HCEC 1CT (cell line): ENCODE results near the gene ARRDC3.
"Not testable (repeated sequence)": the region's sequence is repeated elsewhere in the genome, so short reads cannot be mapped to it uniquely, and the experiment has no call there.

ENCODE experiments used
- DNase-seq: peaks from one replicate; pipeline ENCODE4 v3.0.0-alpha.2; 2017

Gene ARRDC3

GRCh38 chr5:91383027-91383955, at the start of gene ARRDC3:
Gene ARRDC3, minus strand, starts transcription at chr5:91383317. Its CDS starts 225 bp downstream, at chr5:91383092.
- peak; percentile 96 for DNase-seq

GRCh38 chr5:91430949-91431348, 47.8 kb upstream of the ARRDC3 start:
- no peak for DNase-seq

GRCh38 chr5:91424638-91425436, 41.7 kb upstream of the ARRDC3 start:
- DNase-seq = no peak

- no peak for DNase-seq
Observed at GRCh38 chr5:91423871-91424270, 40.8 kb upstream of the ARRDC3 start.

DNA sequence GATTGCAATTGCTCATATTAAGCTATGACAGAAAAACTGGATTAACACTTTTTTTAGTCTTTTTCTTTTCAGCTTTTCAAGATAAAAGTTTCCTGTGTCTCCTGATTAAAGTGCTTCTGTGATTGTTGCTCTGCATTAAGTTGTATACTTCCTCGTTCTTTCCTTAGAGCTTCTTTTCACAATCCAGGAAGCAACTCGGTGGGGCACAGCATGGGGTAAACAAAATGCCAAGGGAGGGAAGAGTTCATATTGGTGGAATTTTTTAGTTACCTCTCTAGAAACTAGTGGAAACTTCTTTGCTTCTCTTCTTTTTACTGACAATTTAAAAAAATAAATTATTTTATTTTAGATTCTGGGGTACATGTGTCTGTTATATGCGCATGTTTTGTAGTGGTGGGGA, 37.8 kb upstream of the ARRDC3 start:
- DNase-seq = no peak

GRCh38 chr5:91419571-91420537, 36.7 kb upstream of the ARRDC3 start:
- peak; percentile 51 for DNase-seq

DNA sequence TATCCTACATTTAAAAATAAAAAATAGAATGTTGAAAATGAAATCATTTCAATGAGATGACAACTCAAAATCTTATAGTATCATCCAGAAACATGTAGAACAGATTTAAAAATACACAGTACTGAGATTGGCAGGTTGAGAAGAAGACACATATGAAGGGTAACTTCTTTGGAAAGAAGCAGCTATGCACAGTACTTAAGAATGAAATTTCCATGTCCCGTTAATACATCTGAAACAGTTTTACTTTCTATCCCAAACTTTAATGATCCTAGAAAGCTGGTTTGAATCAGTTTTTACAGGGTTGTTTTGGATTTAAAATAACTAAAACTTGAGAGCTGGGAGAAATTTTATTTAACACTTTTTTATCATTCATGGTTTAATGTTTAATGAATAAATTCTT, 36.0 kb upstream of the ARRDC3 start:
- DNase-seq = no peak

GRCh38 chr5:91418158-91418557, 35.0 kb upstream of the ARRDC3 start:
- DNase-seq = no peak

DNA sequence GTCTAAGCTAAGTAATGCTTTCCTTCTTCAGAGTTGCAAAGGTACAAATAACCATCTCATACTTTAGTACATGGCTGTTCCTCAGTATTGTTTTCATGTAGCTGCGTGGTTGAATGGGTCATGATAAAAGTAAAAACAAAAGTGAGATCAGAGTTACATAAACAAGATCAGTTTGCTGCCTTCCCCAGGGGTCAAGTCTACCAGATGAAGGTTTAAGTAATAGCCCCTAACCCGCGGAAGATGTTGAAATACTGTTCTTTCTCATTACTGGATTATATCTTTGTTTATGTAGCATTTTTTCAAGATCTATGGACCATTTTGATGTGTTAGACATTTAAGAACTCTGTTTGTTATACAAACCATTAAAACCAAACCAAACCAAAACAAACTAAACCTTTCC, 34.1 kb upstream of the ARRDC3 start:
- DNase-seq = peak; percentile 49

- peak; percentile 29 for DNase-seq
Observed at GRCh38 chr5:91416491-91416890, 33.4 kb upstream of the ARRDC3 start.

DNA sequence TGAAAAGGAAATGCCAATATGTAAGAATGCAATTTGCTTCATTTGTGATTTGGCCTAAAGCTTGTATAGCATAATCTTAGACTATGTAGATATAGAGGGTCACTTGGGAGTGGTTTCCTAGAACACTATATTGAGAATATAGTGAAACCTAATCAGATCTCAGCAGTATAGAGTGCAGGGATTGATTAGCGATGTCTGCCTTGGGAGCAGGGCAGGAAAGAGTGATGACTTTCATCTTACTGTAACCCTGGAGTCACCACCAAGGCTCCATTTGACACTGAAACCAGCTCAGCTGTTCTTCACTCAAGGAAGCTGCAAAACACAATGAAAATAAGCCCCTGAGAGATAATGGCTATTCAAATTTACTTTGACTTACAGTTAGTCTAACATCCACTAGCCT, 26.2 kb upstream of the ARRDC3 start:
- DNase-seq = no peak

DNA sequence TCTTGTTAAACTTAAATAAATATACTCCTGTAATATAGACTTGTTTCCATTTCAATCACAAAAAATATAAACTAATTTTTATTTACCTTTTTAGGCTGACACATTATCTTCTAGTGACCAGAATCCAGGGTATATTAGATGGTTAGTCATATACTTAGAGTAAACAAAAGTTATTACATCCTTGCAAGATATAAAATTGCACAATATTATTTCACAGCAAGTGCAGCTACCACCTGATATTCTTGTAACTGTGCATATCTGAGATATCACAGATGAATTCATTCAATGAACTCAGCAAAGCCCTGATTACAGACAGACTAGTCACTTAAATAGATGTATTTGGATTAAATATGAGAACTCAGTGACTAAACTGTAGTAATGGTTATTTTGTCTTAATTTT, 25.6 kb upstream of the ARRDC3 start:
- DNase-seq = peak; percentile 59

DNA sequence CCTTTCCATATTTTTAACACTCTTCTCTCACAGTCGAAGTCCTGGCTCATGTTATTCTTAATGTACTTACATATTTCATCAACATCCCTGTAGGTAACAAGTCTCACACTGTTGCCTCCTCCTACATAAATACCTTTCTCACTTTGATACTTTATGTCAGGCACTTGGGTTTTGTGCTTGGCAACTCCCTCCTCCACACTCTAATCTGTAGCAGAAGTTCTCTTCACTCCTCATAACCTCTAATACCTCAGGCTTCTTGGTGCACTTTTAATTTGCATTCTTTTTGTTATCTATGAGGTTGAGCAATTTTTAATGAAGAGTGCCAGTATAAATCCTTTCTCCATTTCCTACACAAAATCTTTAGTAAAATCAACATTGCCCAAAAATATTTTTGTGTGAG, 24.1 kb upstream of the ARRDC3 start:
- DNase-seq = no peak

DNA sequence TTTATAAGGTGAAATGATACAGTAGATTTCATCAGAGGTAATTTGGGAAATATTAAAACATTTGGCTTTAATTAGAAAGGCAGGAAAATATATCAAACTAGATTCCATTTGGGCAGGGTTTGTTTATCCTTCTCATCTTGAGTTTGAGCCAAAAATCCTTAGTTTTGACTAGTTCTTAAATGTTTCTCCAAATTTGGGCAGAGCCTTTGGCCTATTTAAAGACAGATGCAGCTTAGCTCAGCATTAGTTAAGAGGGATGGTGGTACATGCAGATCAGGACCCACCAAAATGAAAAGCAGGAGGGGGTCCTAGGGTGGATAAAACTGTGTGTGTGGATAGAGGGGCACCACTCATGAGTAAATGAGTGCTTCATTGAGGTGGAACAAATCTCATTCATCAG, 20.3 kb upstream of the ARRDC3 start:
- peak; percentile 74 for DNase-seq

GRCh38 chr5:91401175-91401574, 18.1 kb upstream of the ARRDC3 start:
- DNase-seq = no peak

DNA sequence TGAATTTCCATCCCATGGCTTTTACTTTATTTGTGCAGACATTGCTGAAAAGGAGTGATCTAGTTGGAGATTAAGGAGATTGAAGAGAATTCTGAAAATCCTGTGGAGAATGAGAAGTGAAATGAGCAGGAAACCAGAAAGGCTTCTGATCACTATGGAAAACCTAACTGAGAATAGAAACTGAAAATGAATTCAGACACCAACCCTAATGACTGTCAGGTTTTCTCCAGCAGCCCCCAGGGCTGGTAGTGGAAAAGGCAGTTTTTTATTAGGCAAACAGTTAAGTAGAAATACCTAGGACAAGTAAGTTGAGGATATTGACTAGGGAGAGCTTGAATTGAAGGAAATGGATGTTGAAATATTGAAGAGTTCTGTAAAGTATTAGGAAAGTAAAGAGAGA, 14.7 kb upstream of the ARRDC3 start:
- no peak for DNase-seq

DNA sequence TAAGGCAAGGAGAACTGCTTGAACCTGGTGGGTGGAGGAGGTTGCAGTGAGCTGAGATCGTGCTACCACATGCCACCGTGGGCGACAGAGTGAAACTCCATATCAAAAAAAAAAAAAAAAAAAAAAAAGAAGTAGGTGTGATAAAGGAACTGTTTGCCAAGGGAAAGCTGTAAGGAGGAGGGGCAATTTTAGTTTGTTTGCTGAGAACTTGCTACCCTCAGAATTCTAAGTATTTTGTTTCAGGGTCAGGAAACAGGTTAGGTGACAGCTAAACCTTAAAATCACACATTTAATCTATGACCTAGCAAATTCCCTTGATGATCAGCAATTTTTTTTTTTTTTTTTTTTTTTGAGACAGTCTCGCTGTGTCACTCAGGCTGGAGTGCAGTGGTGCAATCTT, 7.2 kb upstream of the ARRDC3 start:
- no peak for DNase-seq

GRCh38 chr5:91389555-91389954, 6.4 kb upstream of the ARRDC3 start:
- DNase-seq = not testable (repeated sequence)

- DNase-seq = no peak
Observed at GRCh38 chr5:91388362-91388761, 5.2 kb upstream of the ARRDC3 start.

- DNase-seq = no peak
Observed at GRCh38 chr5:91386120-91386519, 3.0 kb upstream of the ARRDC3 start.

DNA sequence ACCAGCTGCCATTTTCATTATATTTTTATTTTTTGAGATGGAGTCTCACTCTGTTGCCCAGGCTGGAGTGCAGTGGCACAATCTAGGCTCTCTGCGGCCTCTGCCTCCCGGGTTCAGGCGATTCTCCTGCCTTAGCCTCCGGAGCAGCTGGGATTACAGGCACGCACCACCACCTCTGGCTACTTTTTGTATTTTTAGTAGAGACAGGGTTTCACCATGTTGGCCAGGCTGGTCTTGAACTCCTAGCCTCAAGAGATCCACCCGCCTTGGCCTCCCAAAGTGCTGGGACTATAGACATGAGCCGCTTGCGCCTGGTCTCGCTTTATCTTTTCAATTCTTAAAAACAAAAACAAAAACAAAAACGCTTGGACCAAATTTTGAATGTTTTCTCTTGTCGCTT, 2.5 kb upstream of the ARRDC3 start:
- DNase-seq = not testable (repeated sequence)

DNA sequence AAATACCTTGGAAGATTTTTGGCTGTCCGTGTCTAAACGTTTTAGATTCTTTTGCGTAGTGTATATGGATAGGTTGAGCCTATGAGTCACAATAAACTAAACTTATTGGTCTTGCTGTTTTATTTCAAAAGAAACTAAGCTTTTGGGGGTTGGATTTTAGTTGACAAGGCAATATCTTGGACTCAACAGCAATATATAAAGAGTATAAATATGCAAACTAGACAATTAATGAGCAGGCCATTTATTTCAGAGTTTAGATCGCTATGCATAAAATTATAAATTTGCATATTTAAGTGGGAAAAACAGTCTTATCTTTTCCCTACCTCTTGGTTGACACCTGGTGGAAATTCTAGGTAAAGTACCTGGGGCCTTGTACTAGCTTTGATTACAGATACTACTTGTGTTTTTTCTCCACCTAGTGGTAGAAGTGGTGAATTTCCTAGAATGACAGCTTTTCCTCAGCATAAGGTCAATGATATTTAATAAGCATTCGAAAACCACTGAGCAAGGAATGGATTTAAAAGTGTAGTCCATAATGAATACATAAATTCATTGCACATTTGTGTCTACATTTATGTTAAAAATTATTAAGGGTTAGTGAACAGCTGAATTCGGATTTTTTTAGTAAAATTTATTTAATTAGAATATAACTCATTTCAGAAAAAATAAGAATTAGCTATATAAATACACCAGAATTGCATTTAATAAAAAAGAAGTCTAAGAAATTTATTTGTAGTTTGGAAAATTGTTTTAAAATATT, 1.7 kb upstream of the ARRDC3 start:
- DNase-seq = peak; percentile 89
